NCI-H1105 (cell line): ENCODE results near the gene GPR89B.
"Not testable (repeated sequence)": the region's sequence is repeated elsewhere in the genome, so short reads cannot be mapped to it uniquely, and the experiment has no call there.

Source experiments
- DNase-seq: peaks from one replicate; lab custom pipeline; 2025; lab: John Stamatoyannopoulos, UW

GPR89B gene

DNA sequence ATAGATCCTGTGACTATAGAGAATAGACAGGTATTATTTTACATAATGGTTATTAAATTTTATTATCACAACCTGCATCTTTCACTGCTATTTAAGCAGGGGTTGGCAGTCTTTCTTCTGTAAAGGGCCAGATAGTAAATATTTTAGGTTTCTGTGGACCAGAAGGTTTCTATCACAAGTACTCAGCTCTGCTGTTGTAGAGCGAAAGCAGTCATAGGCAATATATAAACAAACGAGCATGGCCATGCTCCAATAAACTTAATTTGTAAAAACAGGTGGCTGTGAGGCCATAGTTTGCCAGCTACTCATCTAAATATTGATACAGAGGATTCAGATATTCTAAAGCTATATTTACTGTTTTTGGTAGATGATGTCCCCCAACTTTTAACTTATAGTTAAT lies 12.2 kb downstream of the GPR89B start:
- DNase-seq = not testable (repeated sequence)

DNA sequence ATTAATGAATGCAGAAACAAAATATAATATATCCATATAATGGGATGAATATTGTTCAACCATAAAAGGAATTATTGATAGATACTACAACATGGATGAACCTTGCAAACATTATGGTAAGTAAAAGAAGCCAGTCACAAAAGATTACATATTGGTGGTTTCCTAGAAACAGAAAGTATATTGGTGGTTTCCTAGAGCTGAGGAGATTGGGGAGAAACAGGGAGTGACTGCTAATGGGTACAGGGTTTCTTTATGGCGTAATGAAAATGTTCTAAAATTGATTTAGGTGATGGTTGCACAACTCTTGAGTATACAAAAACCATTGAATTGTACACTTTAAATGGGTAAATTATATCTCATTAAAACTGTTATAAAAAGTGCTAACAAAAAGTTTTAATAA lies 14.3 kb downstream of the GPR89B start:
- DNase-seq = not testable (repeated sequence)

- DNase-seq = not testable (repeated sequence)
Measured at GRCh38 chr1:147949517-147949916, 21.3 kb downstream of the GPR89B start.

DNA sequence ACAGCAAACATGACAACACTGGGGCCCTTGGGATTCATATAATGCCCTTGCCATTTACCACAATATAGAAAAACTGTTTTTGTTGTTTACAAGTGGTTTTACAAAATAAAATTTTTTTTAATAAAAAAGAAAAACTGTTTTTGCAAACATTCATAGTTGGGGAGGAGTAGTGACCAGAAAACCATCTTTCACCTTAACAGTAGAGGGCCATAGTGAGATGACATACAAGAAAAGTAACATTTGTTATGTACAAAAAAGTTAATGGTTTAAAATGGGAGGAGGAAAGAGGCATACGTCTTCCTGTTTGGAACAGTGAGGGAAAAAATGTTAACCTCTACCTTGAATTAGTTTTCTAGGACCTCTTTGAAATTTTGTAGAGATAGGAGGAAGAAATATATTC lies 30.7 kb downstream of the GPR89B start:
- not testable (repeated sequence) for DNase-seq

GRCh38 chr1:147959680-147960079 lies 31.5 kb downstream of the GPR89B start:
- not testable (repeated sequence) for DNase-seq

- not testable (repeated sequence) for DNase-seq
Measured at GRCh38 chr1:147964575-147964974, 36.4 kb downstream of the GPR89B start.

- DNase-seq = not testable (repeated sequence)
Measured at GRCh38 chr1:147966657-147967056, 38.4 kb downstream of the GPR89B start.

- not testable (repeated sequence) for DNase-seq
Measured at GRCh38 chr1:147978896-147979651, 50.9 kb downstream of the GPR89B start.

- DNase-seq = not testable (repeated sequence)
Measured at GRCh38 chr1:147985374-147985773, 57.2 kb downstream of the GPR89B start.

- DNase-seq = not testable (repeated sequence)
Measured at GRCh38 chr1:147987893-147988292, 59.7 kb downstream of the GPR89B start.

- not testable (repeated sequence) for DNase-seq
Measured at GRCh38 chr1:147992916-147993315, 64.7 kb downstream of the GPR89B start.

DNA sequence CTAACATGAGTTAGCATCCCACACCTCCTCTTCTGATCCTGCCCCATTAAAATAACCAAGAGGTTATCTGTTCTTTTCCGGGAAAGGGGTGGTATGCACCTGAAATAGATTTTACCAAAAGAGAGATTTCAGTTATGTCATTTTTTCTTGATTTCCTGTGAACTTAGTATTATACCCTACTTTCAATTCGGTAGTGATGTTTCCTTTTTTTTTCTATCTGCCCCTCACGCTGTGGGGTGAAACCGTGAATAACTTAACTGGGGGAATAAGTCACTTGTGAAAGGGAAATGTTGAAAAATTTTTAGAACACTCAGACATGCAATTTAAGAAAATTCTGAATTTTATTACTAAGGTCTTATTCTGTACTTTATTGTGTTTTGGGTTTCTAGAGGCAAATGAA lies 65.2 kb downstream of the GPR89B start:
- not testable (repeated sequence) for DNase-seq

- DNase-seq = not testable (repeated sequence)
Measured at GRCh38 chr1:147993825-147994615, 65.8 kb downstream of the GPR89B start.

- DNase-seq = not testable (repeated sequence)
Measured at GRCh38 chr1:147996088-147996487, 67.9 kb downstream of the GPR89B start.

GRCh38 chr1:148007724-148008123 lies 79.5 kb downstream of the GPR89B start:
- DNase-seq = not testable (repeated sequence)

DNA sequence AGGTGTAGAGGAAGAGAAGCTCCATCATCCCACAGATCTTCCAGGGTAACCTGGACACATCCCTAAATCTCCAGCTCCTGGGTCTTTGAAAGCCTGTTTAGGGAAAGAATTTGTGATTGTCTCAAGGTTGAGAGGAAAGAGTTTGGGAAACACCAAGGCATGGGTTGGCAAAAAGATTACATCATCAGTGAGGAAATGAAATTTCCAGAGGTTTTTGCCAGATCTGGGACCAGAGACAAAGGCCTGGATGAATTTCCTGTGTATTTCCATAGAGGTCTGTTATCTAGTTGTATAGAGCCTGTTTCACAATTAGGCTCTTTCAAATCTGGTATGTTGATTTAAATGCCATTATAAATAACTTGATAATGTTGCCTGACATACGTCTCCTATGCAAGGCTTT lies 82.3 kb downstream of the GPR89B start:
- no peak for DNase-seq

- not testable (repeated sequence) for DNase-seq
Measured at GRCh38 chr1:148013177-148014144, 85.2 kb downstream of the GPR89B start.

DNA sequence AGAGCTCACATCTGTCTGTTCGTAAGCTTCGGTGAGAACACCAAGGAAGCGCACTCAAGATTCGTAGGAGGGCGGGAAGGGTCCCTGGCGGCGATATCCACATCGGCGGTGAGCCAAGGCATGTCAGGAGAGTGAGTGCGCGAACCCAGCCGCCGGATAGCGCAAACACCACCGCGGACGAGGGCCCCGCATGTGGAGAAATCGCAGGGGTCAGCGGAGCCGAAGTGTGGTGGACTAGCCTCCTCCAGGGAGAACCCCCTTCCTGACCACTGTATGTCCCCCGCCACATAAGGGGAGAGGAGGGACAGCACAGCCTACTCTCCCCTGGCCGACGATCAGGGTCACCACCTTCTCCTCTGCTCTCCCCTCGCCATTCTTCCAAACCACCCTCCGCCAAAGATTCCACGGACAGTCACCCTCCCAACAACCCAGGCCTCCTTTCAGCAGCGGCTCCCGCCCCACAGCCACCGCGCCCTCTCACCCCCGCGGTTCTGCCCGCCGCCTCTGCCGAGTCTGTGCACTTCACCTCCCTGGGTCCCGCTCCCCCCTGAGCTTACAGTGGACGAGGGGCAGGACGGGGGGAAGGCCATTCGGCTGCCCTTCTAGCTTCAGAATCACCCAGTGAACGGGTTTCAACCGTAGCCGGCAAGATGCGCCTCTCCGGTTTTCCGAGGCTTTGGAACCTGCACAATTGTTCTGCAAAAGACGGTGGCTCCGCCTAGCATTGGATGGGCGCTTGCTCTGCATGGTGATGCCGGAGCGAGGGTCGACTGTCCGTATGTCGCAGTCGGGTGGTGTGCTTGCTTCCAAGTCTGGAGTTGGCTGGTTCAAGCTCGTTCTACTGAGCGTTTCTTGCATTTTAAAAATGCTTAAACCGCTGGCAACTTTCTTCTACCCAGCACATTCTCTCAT lies 86.3 kb downstream of the GPR89B start:
- DNase-seq = not testable (repeated sequence)

GRCh38 chr1:148024918-148025317 lies 96.7 kb downstream of the GPR89B start:
- not testable (repeated sequence) for DNase-seq

DNA sequence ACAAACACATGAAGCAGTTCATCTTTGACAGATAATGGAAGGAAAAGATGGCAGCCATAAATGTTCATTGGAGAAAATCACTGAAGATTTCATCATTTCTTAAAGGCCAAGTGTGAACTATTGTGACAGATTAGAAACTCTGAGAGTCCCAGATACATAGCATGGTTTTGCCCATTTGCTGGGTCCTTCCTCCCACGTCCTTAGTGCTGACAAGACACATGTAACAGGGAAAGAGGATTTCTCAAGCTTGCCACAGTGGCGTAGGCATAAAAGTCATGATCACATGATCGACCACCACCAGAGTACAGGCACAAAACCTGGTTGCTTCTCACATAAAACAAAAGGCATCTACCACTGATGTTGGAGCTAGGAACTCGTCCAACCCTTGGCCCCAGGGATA lies 98.8 kb downstream of the GPR89B start:
- DNase-seq = not testable (repeated sequence)

GRCh38 chr1:148032247-148032646 lies 104.0 kb downstream of the GPR89B start:
- not testable (repeated sequence) for DNase-seq
